Measurements from ENCODE around the gene SARDH. TPM values are rescaled to one million over a fixed set of nuclear protein-coding genes. Genes with fewer than 3 reads are reported as not detected.

The SARDH gene
- total and polyA plus RNA-seq, 2 donors from 2014 or later: 4.6 to 12.0 TPM

- H3K36me3 ChIP-seq (ENCODE audit: control insufficient read depth in 2 of 3, insufficient read depth in 3 of 3, low read length in 3 of 3): no peaks in the 10 kb centered on the region
- TF ChIP-seq CTCF (IDR thresholded peaks at IDR 0.05; ENCODE audit: borderline replicate concordance, extremely low read depth, insufficient read depth): no peak
- no peaks in the 10 kb centered on the region for H3K27me3 ChIP-seq (ENCODE audit: control insufficient read depth, insufficient read depth, low read length)
- H3K9ac ChIP-seq (ENCODE audit: low read length in 3 of 3): no peak overlapping the region
- no peak overlapping the region for H3K4me3 ChIP-seq (ENCODE audit: low read length in 3 of 3)
- H3K9me3 ChIP-seq (ENCODE audit: control insufficient read depth in 2 of 3, insufficient read depth in 1 of 3, low read length in 3 of 3): no peaks in the 10 kb centered on the region
- H3K27ac ChIP-seq (ENCODE audit: low read depth in 2 of 2, low read length in 2 of 2): no peak overlapping the region
- peak in 1 of 5 donors; percentile 23 for DNase-seq
- no peak for FAIRE-seq
- intact Hi-C loops (cut with DNase I): no loop called here
- no peaks in the 10 kb centered on the region for H3K4me1 ChIP-seq (ENCODE audit: control insufficient read depth in 2 of 3, insufficient read depth in 2 of 3, low read depth in 1 of 3, low read length in 3 of 3)
Measured at GRCh38 chr9:133728856-133729616, 9.1 kb downstream of the SARDH start.

- Histone ChIP-seq H3K4me1 (ENCODE audit: control insufficient read depth in 2 of 3, insufficient read depth in 2 of 3, low read depth in 1 of 3, low read length in 3 of 3) (no peaks in the 10 kb centered on the region), H3K9ac (ENCODE audit: low read length in 3 of 3) (no peak overlapping the region), H3K4me3 (ENCODE audit: low read length in 3 of 3) (no peak overlapping the region), H3K27me3 (ENCODE audit: control insufficient read depth, insufficient read depth, low read length) (no peaks in the 10 kb centered on the region), H3K36me3 (ENCODE audit: control insufficient read depth in 2 of 3, insufficient read depth in 3 of 3, low read length in 3 of 3) (no peaks in the 10 kb centered on the region), H3K27ac (ENCODE audit: low read depth in 2 of 2, low read length in 2 of 2) (no peak overlapping the region), H3K9me3 (ENCODE audit: control insufficient read depth in 2 of 3, insufficient read depth in 1 of 3, low read length in 3 of 3) (no peaks in the 10 kb centered on the region)
- intact Hi-C loops (cut with DNase I): no loop called here
- DNase-seq (peak in 1 of 5 donors; percentile 59), FAIRE-seq (no peak)
- TF ChIP-seq CTCF (IDR thresholded peaks at IDR 0.05; ENCODE audit: borderline replicate concordance, extremely low read depth, insufficient read depth): no peak
Measured at GRCh38 chr9:133727876-133728441, 10.2 kb downstream of the SARDH start.

- Histone ChIP-seq H3K27ac (ENCODE audit: low read depth in 2 of 2, low read length in 2 of 2) (no peak overlapping the region), H3K36me3 (ENCODE audit: control insufficient read depth in 2 of 3, insufficient read depth in 3 of 3, low read length in 3 of 3) (no peaks in the 10 kb centered on the region), H3K9ac (ENCODE audit: low read length in 3 of 3) (no peak overlapping the region), H3K27me3 (ENCODE audit: control insufficient read depth, insufficient read depth, low read length) (no peaks in the 10 kb centered on the region), H3K9me3 (ENCODE audit: control insufficient read depth in 2 of 3, insufficient read depth in 1 of 3, low read length in 3 of 3) (no peaks in the 10 kb centered on the region), H3K4me1 (ENCODE audit: control insufficient read depth in 2 of 3, insufficient read depth in 2 of 3, low read depth in 1 of 3, low read length in 3 of 3) (no peaks in the 10 kb centered on the region), H3K4me3 (ENCODE audit: low read length in 3 of 3) (no peak overlapping the region)
- FAIRE-seq: no peak
- intact Hi-C loops (cut with DNase I): no loop called here
- peak in 1 of 5 donors; percentile 48 for DNase-seq
- no peak for TF ChIP-seq CTCF (IDR thresholded peaks at IDR 0.05; ENCODE audit: borderline replicate concordance, extremely low read depth, insufficient read depth)
Measured at GRCh38 chr9:133727277-133727875, 10.8 kb downstream of the SARDH start.

Data from kidney (tissue), 14 donors.